GM12878 (cell line): Measurements from ENCODE around the gene GP9. TPM values are rescaled to one million over a fixed set of nuclear protein-coding genes. Genes with fewer than 3 reads are reported as not detected.

ENCODE experiments used
- BCLAF1 ChIP-seq: fragments of 450-650 bp; IDR thresholded peaks from 2 replicates; pipeline ENCODE4 v1.6.1; 2017; ENCODE audit warnings: antibody characterized with exemption, mild to moderate bottlenecking, moderate library complexity
- KAT2A ChIP-seq: conservative IDR thresholded peaks from 2 replicates; pipeline ENCODE4 v1.6.1; 2011; ENCODE audit warnings: low read depth, low read length; ENCODE audit not compliant: control insufficient read depth
- LARP7 ChIP-seq: fragments of 450-650 bp; IDR thresholded peaks from 2 replicates; pipeline ENCODE4 v1.6.1; 2017; ENCODE audit warnings: mild to moderate bottlenecking
- NR2F1 ChIP-seq: fragments of 450-650 bp; conservative IDR thresholded peaks from 2 replicates; pipeline ENCODE4 v1.6.1; 2017; ENCODE audit warnings: mild to moderate bottlenecking
- TCF12 ChIP-seq: IDR thresholded peaks from 2 replicates; pipeline ENCODE4 v1.6.1; 2011; ENCODE audit warnings: low read depth, mild to moderate bottlenecking, low read length
- ZNF207 ChIP-seq: fragments of 450-650 bp; IDR thresholded peaks from 2 replicates; pipeline ENCODE4 v1.6.1; 2014; ENCODE audit warnings: antibody characterized with exemption, mild to moderate bottlenecking, borderline replicate concordance
- ZNF592 ChIP-seq: fragments of 450-650 bp; IDR thresholded peaks from 2 replicates; pipeline ENCODE4 v1.6.1; 2017; ENCODE audit warnings: mild to moderate bottlenecking, moderate library complexity
- polyA plus RNA-seq, 11 experiments: library from polyadenylated mRNA; depleted of rRNA in 4 of 11; unstranded in 6 of 11; stranded (reverse) in 5 of 11; fragments of >200 nt; fragmentation: Nextera tagmentation in 4 of 11; fragmentation: Illumina TruSeq in 1 of 11; extraction: Ambion mirVana in 4 of 11; extraction: Trizol in 1 of 11; gene quantifications; 1 replicate in 1 of 11; 2 replicates in 10 of 11; pipeline versions ENCODE4 v1.2.1 to v1.2.3, GENCODE V29; 2011 to 2016; ENCODE audit warnings: inconsistent platforms in 2 of 11, missing spikeins in 2 of 11, low read depth in 1 of 11
- total RNA-seq, 4 experiments: library from RNA; depleted of rRNA in 3 of 4; stranded (reverse); fragments of >200 nt in 3 of 4; fragmentation: Illumina TruSeq in 1 of 4; extraction: Trizol in 1 of 4; gene quantifications; 2 replicates each; pipeline versions ENCODE4 v1.2.1 to v1.2.3, GENCODE V29; 2013 to 2021

GP9 gene
- total and polyA plus RNA-seq, 10 of the 15 experiments (the other 5 are each of a cell fraction or from before 2014, with no cell fraction given) = 0.15 TPM; not detected in 9

- no peak for TF ChIP-seq KAT2A
- no peak for TF ChIP-seq ZNF592
- no peak for TF ChIP-seq TCF12
- TF ChIP-seq LARP7 = no peak
- no peak for TF ChIP-seq BCLAF1
- no peak for TF ChIP-seq NR2F1
- TF ChIP-seq ZNF207 = no peak
Measured at GRCh38 chr3:129039271-129040038, 21.1 kb upstream of the GP9 start (continued).
